Measurements from ENCODE around the gene KCNQ4. TPM values are rescaled to one million over a fixed set of nuclear protein-coding genes. Genes with fewer than 3 reads are reported as not detected.

Gene KCNQ4
- total and polyA plus RNA-seq, 2 experiments from 2014 or later = 0.13 to 3.7 TPM

GRCh38 chr1:40808002-40808401, 24.4 kb downstream of the KCNQ4 start:
- no peak for DNase-seq (ENCODE audit: low read depth in 1 of 2, low spot score in 1 of 2)
- Histone ChIP-seq H3K27ac (peak overlapping the region; percentile 50), H3K9me3 (ENCODE audit: low read depth) (no peaks in the 10 kb centered on the region), H3K4me3 (no peak overlapping the region), H3K4me1 (ENCODE audit: low read depth) (peaks cover 16% of the 10 kb centered on the region), H3K36me3 (no peaks in the 10 kb centered on the region), H3K27me3 (no peaks in the 10 kb centered on the region)
- no peak for TF ChIP-seq CTCF (IDR thresholded peaks at IDR 0.05; ENCODE audit: low read depth, low read length)

DNA sequence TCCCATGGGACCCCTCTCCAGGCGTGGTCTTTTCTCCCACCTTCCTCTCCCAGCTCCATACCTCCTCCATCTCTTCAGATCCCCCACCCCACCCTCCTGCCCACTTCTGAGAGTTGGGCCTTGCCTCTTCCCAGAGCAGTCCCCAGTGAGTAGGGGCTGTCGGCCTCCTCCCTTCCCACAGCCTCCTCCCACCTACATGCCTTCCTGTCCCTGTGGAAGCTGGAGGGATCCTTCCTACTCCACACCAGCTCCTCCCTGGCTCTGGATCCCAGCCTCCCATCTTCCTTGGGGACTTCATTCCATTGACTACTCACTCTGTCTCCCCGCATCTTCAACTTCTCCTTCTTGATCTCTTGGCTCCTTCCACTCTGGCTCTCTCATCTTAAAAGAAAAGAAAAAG, 24.9 kb downstream of the KCNQ4 start:
- H3K4me3 ChIP-seq = no peak overlapping the region
- no peaks in the 10 kb centered on the region for H3K27me3 ChIP-seq
- DNase-seq (ENCODE audit: low read depth in 1 of 2, low spot score in 1 of 2) = no peak
- no peaks in the 10 kb centered on the region for H3K36me3 ChIP-seq
- no peaks in the 10 kb centered on the region for H3K9me3 ChIP-seq (ENCODE audit: low read depth)
- H3K4me1 ChIP-seq (ENCODE audit: low read depth) = peaks cover 16% of the 10 kb centered on the region
- TF ChIP-seq CTCF (IDR thresholded peaks at IDR 0.05; ENCODE audit: low read depth, low read length) = no peak
- H3K27ac ChIP-seq = no peak overlapping the region

- no peak for DNase-seq (ENCODE audit: low read depth in 1 of 2, low spot score in 1 of 2)
- H3K4me1 ChIP-seq (ENCODE audit: low read depth) = peaks cover 16% of the 10 kb centered on the region
- H3K36me3 ChIP-seq = no peaks in the 10 kb centered on the region
- no peak for TF ChIP-seq CTCF (IDR thresholded peaks at IDR 0.05; ENCODE audit: low read depth, low read length)
- H3K4me3 ChIP-seq = no peak overlapping the region
- H3K27ac ChIP-seq = no peak overlapping the region
- no peaks in the 10 kb centered on the region for H3K27me3 ChIP-seq
- no peaks in the 10 kb centered on the region for H3K9me3 ChIP-seq (ENCODE audit: low read depth)
Observed at GRCh38 chr1:40808909-40809308, 25.3 kb downstream of the KCNQ4 start.

- Histone ChIP-seq H3K36me3 (no peaks in the 10 kb centered on the region), H3K9me3 (ENCODE audit: low read depth) (no peaks in the 10 kb centered on the region), H3K27me3 (no peaks in the 10 kb centered on the region), H3K4me3 (no peak overlapping the region), H3K4me1 (ENCODE audit: low read depth) (peaks cover 16% of the 10 kb centered on the region), H3K27ac (no peak overlapping the region)
- TF ChIP-seq CTCF (IDR thresholded peaks at IDR 0.05; ENCODE audit: low read depth, low read length) = no peak
- DNase-seq (ENCODE audit: low read depth in 1 of 2, low spot score in 1 of 2) = no peak
Observed at GRCh38 chr1:40810927-40811326, 27.3 kb downstream of the KCNQ4 start.

DNA sequence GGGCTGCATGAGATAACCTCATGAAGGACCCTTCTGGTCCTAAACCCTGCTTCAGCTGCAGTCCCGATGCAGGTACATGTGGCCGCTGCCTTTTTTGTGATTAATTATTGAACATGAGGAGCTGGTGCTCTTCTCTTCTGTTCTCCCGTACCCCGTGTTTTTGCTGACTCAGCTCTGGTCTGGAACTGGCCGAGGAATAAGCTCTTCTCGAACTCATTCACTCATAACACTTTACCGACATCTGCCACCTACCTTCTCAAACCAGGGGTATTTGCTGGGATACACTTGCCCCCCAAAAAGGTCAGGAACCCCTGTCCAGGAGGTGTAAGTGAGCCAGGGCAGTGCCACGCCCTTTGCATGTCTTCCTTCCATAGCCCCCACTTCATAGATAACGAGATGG, 31.8 kb downstream of the KCNQ4 start:
- Histone ChIP-seq H3K4me3 (no peak overlapping the region), H3K4me1 (ENCODE audit: low read depth) (no peaks in the 10 kb centered on the region), H3K9me3 (ENCODE audit: low read depth) (no peaks in the 10 kb centered on the region), H3K36me3 (no peaks in the 10 kb centered on the region), H3K27ac (no peak overlapping the region), H3K27me3 (peaks cover 23% of the 10 kb centered on the region)
- TF ChIP-seq CTCF (IDR thresholded peaks at IDR 0.05; ENCODE audit: low read depth, low read length) = no peak
- DNase-seq (ENCODE audit: low read depth in 1 of 2, low spot score in 1 of 2) = no peak

DNA sequence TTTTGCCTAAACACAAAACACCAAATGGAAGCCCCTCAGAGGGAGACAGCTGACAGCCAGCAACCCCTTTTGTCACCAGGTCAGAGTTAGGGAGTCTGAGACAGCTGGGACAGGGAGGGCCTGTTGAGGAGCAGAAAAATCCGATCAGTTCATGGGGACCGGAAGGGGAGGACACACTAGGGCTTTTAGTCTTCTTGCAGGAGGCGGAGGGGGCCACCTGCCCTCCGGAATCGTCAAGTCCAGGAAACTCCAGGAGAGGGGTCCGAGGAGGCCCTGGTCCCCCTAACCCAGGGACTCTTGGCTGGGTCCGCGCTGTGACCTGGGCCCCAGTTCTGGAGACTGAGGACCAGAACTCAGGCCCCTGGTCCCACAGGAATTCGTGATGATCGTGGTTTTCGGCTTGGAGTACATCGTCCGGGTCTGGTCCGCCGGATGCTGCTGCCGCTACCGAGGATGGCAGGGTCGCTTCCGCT, 34.2 kb downstream of the KCNQ4 start:
- H3K4me1 ChIP-seq (ENCODE audit: low read depth) = no peaks in the 10 kb centered on the region
- no peaks in the 10 kb centered on the region for H3K36me3 ChIP-seq
- no peak overlapping the region for H3K4me3 ChIP-seq
- no peaks in the 10 kb centered on the region for H3K9me3 ChIP-seq (ENCODE audit: low read depth)
- peaks cover 23% of the 10 kb centered on the region for H3K27me3 ChIP-seq
- H3K27ac ChIP-seq = no peak overlapping the region
- no peak for TF ChIP-seq CTCF (IDR thresholded peaks at IDR 0.05; ENCODE audit: low read depth, low read length)
- DNase-seq (ENCODE audit: low read depth in 1 of 2, low spot score in 1 of 2) = no peak

All from cardiac muscle cell (in vitro differentiated cells and primary cell).